Prostate gland (tissue), 2 donors: ENCODE results near the gene S100A13.

ENCODE experiments used
- CTCF ChIP-seq, 4 experiments: fragments of 200-600 bp in 2 of 4; fragments of 450-650 bp in 2 of 4; sonication (generic) in 2 of 4; IDR thresholded peaks; 1 replicate in 3 of 4; 2 replicates in 1 of 4; pipeline ENCODE4 v1.5.1; 2016 to 2019; ENCODE audit warnings: antibody characterized with exemption in 4 of 4, mild to moderate bottlenecking in 2 of 4, moderate library complexity in 2 of 4
- POLR2A ChIP-seq: fragments of 450-650 bp; IDR thresholded peaks from one replicate; pipeline ENCODE4 v1.6.1; 2016; ENCODE audit warnings: antibody characterized with exemption, mild to moderate bottlenecking
- POLR2AphosphoS5 ChIP-seq: sonication (generic); formaldehyde crosslinking; IDR thresholded peaks from one replicate; pipeline ENCODE4 v1.6.1; 2017; ENCODE audit warnings: antibody characterized with exemption

GRCh38 chr1:153649863-153650235 lies 22.5 kb upstream of the S100A13 start:
- TF ChIP-seq POLR2AphosphoS5, result peak; percentile 95
- peak in 1 of 4 experiments; percentile 4 for TF ChIP-seq CTCF (IDR thresholded peaks at IDR 0.05)
- TF ChIP-seq POLR2A, result no peak
